Right atrium auricular region (tissue), 2 donors: ENCODE data around the gene HOXB8. TPM values are rescaled to one million over a fixed set of nuclear protein-coding genes. Genes with fewer than 3 reads are reported as not detected.

Experiments used
- DNase-seq: peaks from one replicate; pipeline ENCODE4 v3.0.0-alpha.2; 2019; ENCODE audit warnings: low spot score
- H3K27ac ChIP-seq, 2 donors: fragments of 200-600 bp; sonication (generic); 1 replicate in 1 of 2; 2 replicates in 1 of 2; pipeline ENCODE4 v1.5.1; 2016 to 2019
- H3K27me3 ChIP-seq, 2 donors: fragments of 200-600 bp; sonication (generic); one replicate each; pipeline versions ENCODE4 v1.5.1 to v1.6.0; 2017 to 2019
- H3K36me3 ChIP-seq: fragments of 200-600 bp; sonication (generic); one replicate; pipeline ENCODE4 v1.5.1; 2016
- H3K4me1 ChIP-seq, 2 donors: fragments of 200-600 bp; sonication (generic); one replicate each; pipeline versions ENCODE4 v1.5.1 to v1.6.0; 2017 to 2019
- H3K4me3 ChIP-seq, 2 donors: fragments of 200-600 bp; sonication (generic); 1 replicate in 1 of 2; 2 replicates in 1 of 2; pipeline ENCODE4 v1.5.1; 2017 to 2019; ENCODE audit warnings: mild to moderate bottlenecking in 1 of 2, moderate library complexity in 1 of 2
- H3K9me3 ChIP-seq, 2 donors: fragments of 200-600 bp; sonication (generic); one replicate each; pipeline ENCODE4 v1.5.1; 2019
- CTCF ChIP-seq, 2 donors: fragments of 200-600 bp; sonication (generic); IDR thresholded peaks; one replicate each; pipeline ENCODE4 v1.5.1; 2019; ENCODE audit warnings: antibody characterized with exemption in 2 of 2
- total RNA-seq, 2 donors: library from RNA; depleted of rRNA; stranded (reverse); fragments of >200 nt; gene quantifications; one replicate each; pipeline ENCODE4 v1.1.0, GENCODE V29; 2016

HOXB8 gene
- total RNA-seq, 2 donors from 2014 or later: not detected

DNA sequence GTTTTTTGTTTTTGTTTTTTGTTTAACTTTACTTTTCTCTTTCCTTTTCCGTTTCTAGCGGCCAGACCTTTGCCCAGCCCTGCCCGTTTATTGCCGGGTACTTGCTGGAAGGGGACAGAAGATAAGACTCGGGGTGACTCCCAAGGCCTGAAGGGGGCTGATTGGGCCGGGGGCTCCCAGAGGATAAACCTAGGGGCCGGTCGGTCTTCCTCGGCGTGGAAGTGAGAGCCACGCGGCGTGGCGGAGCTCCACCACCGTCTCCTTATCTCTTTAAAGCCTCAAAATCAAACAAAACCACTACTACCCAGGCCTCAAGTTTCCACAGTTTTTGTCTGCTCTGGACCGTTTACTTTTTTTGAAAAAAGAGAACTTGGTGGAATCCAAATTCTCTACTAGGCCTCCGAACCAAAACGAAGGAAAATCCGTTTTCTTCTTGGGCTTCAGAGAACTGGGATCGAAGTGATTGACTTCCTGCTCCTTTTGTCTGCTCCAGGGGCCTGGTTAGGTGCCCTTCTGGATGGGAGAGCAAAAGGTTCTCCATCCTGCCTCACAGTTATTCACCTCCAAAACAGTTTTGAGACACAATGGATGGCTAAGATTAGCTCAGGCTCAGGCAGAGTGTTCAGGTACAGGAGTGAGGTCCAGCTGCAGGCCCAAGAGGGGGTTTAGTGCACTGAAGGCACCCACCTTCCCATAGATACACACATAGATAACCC lies 19.6 kb upstream of the HOXB8 start:
- peaks cover 0 to 9% of the 10 kb centered on the region in 2 donors for H3K4me1 ChIP-seq
- peaks cover 53 to 75% of the 10 kb centered on the region in 2 donors for H3K27me3 ChIP-seq
- no peak for DNase-seq
- H3K4me3 ChIP-seq: no peak overlapping the region
- no peak for TF ChIP-seq CTCF (IDR thresholded peaks at IDR 0.05)
- H3K9me3 ChIP-seq: no peaks in the 10 kb centered on the region
- H3K36me3 ChIP-seq: no peaks in the 10 kb centered on the region
- no peak overlapping the region for H3K27ac ChIP-seq

DNA sequence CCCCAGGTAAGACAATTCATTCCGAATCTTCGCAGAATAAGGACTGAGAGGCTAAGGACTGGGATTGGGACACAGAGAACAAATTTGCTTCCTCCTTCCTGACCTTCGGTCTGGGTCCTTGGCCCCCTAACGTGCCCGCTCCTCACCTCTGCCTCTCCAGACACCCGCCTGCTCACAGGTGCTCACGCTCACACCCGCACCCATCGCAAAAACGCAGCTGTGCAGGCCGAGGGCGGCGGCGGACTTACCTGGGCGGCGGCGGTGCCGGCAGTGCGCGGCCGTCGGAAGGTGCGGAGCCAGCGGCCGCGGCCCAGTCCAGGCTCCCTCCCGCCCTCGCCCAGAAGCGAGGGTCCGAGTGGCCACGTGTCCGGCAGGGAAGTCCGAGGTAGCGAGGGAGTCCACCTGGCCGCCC lies 18.2 kb upstream of the HOXB8 start:
- Histone ChIP-seq H3K4me3 (no peak overlapping the region), H3K27me3 (peaks cover 62 to 88% of the 10 kb centered on the region in 2 donors), H3K9me3 (no peaks in the 10 kb centered on the region), H3K27ac (no peak overlapping the region), H3K36me3 (no peaks in the 10 kb centered on the region), H3K4me1 (peaks cover 0 to 9% of the 10 kb centered on the region in 2 donors)
- no peak for TF ChIP-seq CTCF (IDR thresholded peaks at IDR 0.05)
- DNase-seq: no peak

DNA sequence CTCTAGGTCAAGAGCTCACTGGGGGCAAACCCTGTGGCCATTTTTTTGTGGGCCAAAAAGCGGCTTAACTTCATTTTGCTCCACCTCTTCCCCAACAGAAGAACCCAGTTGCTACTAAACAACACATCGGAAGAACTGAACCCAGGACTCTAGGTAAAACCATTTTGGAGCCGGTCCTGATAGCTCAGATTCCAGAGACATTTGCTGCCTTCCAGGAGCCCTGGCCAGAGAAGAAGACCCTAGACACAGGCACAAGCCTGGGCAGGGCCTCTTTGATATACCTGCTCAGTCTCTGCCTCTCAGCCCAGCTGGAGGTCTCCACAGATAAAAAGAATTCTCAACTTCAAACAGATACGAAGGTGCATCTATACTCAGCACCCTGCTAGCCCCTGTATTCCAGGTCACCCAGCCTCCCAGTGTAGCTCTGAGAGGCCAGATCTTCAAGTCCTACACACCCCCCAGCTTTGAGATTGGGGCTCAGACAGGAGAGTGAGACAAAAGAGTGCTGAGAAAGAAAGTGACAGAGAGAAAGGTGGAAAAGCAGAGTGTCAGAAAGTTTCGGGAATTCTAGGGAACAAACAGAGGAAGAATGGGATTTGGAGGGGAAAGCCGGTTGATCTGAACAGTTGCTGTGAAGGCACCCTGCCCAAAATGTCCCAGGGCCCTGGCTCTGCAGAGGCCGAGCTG lies 17.6 kb upstream of the HOXB8 start:
- peaks cover 0 to 9% of the 10 kb centered on the region in 2 donors for H3K4me1 ChIP-seq
- H3K27ac ChIP-seq: no peak overlapping the region
- no peak for DNase-seq
- H3K9me3 ChIP-seq: no peaks in the 10 kb centered on the region
- TF ChIP-seq CTCF (IDR thresholded peaks at IDR 0.05): no peak
- H3K27me3 ChIP-seq: peaks cover 65 to 93% of the 10 kb centered on the region in 2 donors
- no peak overlapping the region for H3K4me3 ChIP-seq
- no peaks in the 10 kb centered on the region for H3K36me3 ChIP-seq

DNA sequence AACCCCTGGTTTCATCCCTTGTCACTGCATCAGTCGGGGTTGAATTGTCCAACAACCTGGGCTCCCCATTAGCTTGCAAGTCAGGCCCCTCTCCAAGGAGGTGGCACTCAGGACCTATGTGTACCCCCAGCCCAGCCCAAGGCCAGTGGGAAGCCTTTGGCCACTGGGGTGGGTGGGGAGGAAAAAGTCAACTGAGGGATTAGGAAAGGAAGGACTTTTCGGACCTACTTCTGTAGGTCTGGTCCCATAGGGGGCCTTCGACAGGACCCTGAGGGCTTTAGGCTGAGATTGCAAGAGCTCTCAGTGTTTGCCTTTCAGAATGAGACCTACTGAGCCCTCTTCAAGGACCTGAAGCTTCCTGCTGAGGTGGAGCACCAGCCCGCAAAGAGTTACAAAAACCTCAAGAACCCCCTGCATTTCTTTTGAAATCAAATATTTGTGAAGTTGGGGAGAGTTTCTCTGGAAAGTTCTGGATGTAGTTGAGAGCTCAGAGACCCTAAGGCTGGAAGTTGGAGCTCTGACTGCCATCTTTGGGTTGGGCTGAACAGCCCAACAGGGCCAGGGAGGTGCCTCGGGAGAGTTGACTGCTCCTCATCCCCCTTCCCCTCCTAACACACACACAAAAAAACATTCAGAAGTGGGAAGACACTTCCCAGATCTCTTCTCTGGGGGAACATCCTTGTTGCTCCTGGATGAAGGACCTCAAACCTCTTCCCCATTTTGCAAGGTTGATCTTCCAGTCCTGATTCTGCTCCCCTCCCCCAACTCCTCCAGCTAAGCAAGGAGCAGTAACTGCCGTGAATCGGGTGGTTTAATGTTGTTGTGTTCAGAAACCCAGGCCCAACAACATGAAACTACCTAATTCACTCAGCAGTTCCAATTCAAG lies 16.8 kb upstream of the HOXB8 start:
- no peaks in the 10 kb centered on the region for H3K36me3 ChIP-seq
- peaks cover 64 to 93% of the 10 kb centered on the region in 2 donors for H3K27me3 ChIP-seq
- H3K9me3 ChIP-seq: no peaks in the 10 kb centered on the region
- H3K27ac ChIP-seq: no peak overlapping the region
- no peak for TF ChIP-seq CTCF (IDR thresholded peaks at IDR 0.05)
- no peak for DNase-seq
- H3K4me1 ChIP-seq: peaks cover 0 to 12% of the 10 kb centered on the region in 2 donors
- H3K4me3 ChIP-seq: no peak overlapping the region

DNA sequence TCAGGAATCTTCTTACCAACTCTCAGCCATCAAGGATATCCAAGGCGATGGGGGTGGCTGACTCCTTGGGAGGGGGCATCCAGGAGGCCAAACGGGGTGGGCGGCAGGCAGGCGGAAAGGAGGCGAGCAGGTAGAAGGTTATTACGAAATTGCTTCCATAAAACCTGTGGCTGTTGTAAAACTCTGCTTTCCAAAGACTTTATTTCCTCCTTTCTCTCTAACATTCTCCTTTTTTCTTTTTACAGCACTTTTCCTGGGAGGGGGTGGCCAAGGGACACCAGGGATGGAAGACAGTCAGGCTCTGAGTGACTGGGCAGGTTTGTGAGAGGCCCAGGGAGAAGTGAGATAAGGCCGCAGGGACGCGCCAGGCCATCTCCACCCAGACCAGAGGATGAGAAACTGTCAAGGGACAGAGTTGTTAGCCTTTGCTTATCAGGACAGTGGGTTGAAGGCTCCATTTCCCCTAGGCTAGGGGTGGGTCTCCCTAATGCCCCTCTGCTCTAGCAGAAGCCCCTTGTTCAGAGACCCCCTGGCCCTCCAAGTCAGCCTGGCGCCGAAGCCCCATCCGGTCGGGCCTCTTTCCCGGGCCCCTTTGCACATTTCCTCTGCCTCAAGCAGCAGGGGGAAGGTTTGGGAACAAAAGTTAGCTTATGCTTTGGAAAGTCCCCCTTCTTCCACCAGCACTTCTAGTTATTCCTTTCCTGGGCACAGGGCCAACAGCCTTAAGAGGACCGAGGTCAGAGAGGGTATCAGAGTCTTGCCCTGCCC lies 16.0 kb upstream of the HOXB8 start:
- Histone ChIP-seq H3K4me1 (peaks cover 0 to 21% of the 10 kb centered on the region in 2 donors), H3K27me3 (peaks cover 61 to 93% of the 10 kb centered on the region in 2 donors), H3K36me3 (no peaks in the 10 kb centered on the region), H3K4me3 (no peak overlapping the region), H3K9me3 (no peaks in the 10 kb centered on the region), H3K27ac (no peak overlapping the region)
- DNase-seq: no peak
- no peak for TF ChIP-seq CTCF (IDR thresholded peaks at IDR 0.05)
